Articular chondrocyte of knee joint (primary cell): ENCODE data around the gene GCG. TPM values are rescaled to one million over a fixed set of nuclear protein-coding genes. Genes with fewer than 3 reads are reported as not detected.

Experiments used
- total RNA-seq: library from RNA; depleted of rRNA; stranded (reverse); fragments of >200 nt; gene quantifications from 2 replicates; pipeline ENCODE4 v1.2.3, GENCODE V29; 2012

The GCG gene
- total RNA-seq: not detected in 2 replicates

DNA sequence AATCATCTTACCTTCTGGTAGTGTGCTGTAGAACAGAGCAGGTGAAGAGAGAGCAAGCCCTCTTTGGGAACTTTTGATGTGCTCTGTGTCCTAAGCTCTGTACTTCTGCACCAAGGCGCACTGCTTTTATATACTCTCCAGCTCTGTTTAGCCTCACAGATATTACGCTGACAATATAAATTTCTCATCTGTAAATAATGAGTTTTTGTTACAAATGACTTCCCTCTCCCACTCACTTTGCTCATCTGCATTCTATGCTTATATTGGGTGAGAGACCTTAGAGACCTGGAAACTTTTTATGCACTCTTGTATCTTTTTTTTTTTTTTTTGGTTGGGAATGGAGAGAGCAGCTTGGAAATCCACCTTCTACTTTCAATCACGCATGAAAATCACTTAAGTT lies at the start of gene GCG:
Gene GCG, minus strand, starts transcription at position 101 of the 400 bp plus-strand sequence. CDS start 3,069 bp downstream, outside the sequence.

Other genes starting within 250 kb of the GCG start
- 36.2 and 81.0 TPM in 2 replicates for gene DPP4, start 78.0 kb downstream of the GCG start, total RNA-seq
- gene FAP, start 91.2 kb upstream of the GCG start, total RNA-seq: 225 and 248 TPM in 2 replicates
- 8.5 and 12.2 TPM in 2 replicates for gene IFIH1, start 166.4 kb upstream of the GCG start, total RNA-seq
- 6.4 and 9.2 TPM in 2 replicates for gene GCA, start 191.9 kb upstream of the GCG start, total RNA-seq